Renal cortical epithelial cell (primary cell): ENCODE data around the gene ARHGAP24. TPM values are rescaled to one million over a fixed set of nuclear protein-coding genes. Genes with fewer than 3 reads are reported as not detected.

Source experiments
- DNase-seq: peaks from one replicate; pipeline ENCODE4 v3.0.0-alpha.2; 2011; ENCODE audit warnings: low read depth
- total RNA-seq: library from RNA; depleted of rRNA; stranded (reverse); fragments of >200 nt; gene quantifications from 2 replicates; pipeline ENCODE4 v1.2.3, GENCODE V29; 2014

ARHGAP24 gene
- total RNA-seq, 1 donor from 2014 or later, result 63.1 TPM

DNA sequence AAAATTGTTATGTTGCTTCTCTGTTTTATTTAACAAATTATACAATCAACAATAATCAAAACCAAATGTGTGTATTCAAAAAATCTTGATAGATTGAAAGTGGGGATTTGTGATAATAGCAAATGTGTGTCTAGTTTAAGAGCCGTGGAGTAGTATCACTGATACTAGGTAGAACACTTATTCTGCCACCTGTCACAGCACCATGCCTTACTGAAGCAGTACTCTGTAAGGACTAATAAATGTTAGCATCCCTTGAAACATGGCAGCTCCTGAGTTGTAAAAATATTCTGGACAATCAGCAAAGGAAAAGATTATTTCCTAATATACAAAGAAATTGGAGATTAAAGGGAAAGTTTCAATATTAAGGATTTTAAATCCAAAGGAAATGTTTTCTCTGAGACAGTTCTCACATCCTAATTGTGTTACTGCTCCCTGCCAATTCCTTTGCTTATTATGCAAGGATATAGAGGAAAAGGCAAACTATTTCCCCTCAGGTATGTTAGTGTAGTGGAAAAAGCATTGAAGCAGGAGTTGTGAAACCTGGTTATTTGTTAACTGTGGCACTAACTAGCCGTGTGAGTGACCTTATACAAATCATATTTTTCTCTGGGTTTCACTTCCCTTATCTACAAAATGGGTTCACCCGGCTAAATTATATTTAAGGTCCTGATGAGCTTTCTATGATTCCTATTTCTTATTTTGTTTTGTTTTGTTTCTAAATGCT is 303.1 kb downstream of the ARHGAP24 start:
- DNase-seq, result peak; percentile 94

GRCh38 chr4:85778632-85779131 is 303.7 kb downstream of the ARHGAP24 start:
- DNase-seq, result peak; percentile 49

DNA sequence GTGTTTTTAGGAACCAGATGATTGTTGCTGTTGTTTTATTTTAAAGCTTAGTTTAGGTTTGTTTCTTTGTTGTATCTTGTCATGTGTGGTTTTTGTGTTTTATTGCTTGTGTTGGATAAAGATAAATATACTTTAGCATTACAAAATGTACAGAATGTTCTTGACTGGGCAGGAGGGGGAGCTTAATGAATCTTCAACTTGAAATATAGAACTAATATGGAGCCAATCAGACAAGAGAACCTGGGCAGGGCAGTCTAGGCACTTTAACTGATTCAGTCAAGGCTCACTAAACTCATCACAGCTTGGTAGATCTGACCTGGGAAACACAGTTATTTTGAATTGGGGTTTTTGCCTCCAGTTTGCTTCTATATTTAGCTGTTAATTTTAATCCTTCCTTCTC is 304.2 kb downstream of the ARHGAP24 start:
- DNase-seq, result peak; percentile 80

DNA sequence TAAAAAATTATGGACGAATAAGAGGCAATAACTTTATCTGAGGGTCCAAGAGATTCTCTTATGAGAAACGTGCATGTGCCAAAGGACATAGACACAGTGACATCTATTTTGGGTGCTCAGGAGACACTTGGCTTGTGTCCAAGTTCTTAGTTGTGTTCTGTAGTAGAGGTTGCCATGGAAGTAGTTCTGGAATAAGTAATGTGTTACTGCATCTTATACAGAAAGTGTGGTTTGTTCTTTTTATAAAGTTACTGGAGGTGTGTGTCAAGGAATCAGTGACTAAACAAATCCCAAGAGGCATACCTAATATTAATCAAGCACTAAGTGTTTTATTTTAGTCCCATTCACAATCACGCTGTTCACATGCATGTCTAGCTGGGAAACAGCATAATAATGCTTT is 305.7 kb downstream of the ARHGAP24 start:
- DNase-seq, result peak; percentile 95

DNA sequence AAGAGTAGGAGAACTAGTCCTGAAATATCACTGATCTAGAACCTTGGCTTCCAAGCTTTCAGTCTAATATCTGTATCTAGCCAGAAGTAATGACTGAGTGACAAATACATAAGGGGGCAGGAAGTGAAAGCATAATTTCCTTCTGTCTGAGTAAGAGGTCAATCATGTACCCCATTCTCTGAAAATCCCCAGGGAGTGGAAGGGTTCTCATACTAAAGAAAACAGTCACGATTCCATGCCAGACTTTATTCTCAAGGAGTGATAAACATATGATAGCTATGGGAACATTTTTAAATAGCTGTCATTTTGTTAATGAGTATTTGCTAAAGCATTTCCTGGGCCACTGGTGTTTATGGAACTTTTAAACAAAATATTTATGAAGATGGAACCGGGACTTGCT is 308.5 kb downstream of the ARHGAP24 start:
- peak; percentile 87 for DNase-seq

DNA sequence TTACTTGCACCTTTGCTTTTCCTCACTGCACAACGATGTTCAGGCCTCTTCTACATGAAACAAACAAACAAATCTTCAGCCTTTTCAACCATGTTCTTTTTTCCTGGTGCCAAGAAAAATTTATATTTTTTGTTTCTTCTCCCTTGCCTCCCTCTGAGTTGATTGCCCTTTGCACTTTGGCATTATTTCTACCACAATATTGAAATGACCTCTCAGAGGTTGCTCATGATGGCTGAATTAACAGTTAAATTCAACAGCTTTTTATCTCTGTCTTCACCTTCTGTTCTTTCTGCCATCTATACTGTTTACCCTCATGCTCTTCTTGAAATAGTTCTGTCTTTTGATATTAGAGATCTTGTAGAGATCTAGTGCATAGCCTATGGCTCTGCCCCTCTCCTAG is 308.9 kb downstream of the ARHGAP24 start:
- no peak for DNase-seq

DNA sequence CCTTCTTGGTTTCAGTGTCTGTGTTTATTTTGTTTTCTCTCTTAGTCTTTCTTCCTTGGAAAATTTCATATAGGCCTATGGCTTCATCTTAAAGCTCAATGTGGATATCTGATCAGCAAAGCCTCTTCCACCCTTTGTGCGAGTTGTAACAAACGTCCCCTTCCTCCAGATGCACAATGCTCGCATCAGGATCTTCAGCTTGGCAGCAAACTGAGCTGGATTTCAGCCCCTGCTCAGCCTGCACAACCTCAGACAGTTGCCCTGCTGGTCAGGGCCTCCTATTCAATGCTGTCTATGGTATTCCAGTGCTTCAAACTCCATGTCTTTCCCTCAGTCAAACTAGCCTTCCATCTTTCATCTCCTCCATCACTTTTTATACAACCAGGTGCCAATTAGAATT is 309.4 kb downstream of the ARHGAP24 start:
- no peak for DNase-seq

GRCh38 chr4:85784947-85785346 is 310.0 kb downstream of the ARHGAP24 start:
- no peak for DNase-seq

DNA sequence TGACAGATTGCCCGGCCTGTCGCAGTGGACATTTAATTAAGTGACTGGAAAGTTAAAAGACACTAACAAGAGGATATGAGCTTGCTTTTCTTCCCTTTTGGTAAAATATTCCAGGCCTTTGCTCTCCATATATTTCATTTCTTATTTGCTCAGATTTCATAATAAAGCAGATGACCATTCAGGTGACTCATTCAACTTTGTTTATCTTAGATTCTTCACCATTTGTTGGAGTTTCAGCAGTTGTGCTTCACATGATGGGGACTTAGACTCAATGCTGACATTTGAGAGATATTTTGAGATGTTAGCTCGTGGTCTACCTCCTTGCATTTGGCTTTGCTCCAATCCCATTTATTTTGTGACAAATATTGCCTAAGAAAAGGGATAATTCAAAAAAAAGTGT is 312.2 kb downstream of the ARHGAP24 start:
- DNase-seq, result peak; percentile 81

- no peak for DNase-seq
Measured at GRCh38 chr4:85788604-85789003, 313.7 kb downstream of the ARHGAP24 start.

GRCh38 chr4:85789241-85789640 is 314.3 kb downstream of the ARHGAP24 start:
- DNase-seq, result no peak

DNA sequence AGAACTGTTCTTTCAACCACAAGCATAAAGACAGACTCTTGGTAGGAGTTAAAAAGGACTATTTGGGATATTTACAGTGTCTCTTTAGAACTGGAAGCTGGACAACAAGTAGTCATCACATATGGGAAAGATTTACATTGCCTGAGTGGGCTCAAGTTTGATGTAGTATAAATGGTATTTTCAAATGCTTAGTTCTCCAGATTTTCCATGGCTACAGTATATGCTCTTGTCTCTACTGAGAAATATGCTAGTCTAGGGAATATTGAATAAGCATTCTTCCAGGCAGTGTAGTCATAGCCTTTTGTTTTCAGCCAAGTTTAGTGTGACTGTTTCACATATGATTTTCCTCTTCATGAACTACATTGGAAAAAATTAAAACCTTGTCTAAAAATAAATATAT is 315.6 kb downstream of the ARHGAP24 start:
- no peak for DNase-seq

- DNase-seq, result no peak
Measured at GRCh38 chr4:85792376-85793232, 317.7 kb downstream of the ARHGAP24 start.

DNA sequence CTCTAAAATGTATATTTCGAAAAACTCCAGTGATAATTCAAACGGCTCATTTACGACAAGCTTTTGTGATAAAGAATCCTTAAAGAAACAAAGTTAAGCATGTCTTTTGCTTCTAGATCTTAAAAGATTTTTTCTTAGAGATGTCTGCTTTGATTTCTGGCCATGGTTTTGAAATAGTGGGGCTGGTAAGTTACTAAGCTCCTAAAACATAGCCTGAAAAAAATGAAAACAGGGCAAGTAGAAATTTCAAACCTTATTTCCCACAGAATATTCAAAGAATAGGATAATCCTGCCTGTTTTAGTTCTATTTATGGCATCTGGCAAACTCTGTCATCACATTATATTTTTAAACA is 318.3 kb downstream of the ARHGAP24 start:
- DNase-seq, result no peak

DNA sequence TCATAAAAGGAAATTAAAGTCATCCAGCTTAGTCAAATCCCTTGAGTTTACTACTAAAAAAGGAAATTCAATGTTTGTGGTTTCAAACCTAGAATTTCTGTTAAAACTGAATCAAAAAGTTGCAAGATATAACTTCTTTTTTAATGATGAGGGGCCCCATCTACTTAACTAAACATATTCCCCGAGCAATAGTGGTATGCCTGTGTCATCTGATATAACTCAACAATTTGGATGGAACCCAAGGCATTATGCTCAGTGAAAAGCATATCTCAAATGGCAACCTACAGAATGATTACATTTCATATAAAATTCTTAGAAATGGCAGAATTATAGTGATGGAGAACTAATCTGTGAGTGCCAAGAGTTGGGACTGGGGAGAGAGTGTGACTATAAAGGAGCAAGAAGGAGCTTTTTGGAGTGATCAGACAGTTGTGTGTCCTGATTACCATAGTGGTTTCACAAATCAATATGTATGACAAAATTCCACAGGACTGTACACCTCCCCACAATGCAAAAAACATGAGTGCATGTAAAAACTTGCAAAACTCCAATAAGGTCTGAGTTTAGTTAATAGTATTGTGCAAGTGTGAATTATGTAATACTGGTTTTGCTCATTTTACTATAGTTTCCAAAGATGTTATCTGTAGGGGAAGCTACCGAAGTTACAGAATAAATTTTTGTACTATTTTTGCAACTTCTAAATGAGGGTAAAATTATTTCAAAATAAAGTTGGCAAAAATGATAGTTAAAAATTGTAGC is 323.2 kb downstream of the ARHGAP24 start:
- no peak for DNase-seq

DNA sequence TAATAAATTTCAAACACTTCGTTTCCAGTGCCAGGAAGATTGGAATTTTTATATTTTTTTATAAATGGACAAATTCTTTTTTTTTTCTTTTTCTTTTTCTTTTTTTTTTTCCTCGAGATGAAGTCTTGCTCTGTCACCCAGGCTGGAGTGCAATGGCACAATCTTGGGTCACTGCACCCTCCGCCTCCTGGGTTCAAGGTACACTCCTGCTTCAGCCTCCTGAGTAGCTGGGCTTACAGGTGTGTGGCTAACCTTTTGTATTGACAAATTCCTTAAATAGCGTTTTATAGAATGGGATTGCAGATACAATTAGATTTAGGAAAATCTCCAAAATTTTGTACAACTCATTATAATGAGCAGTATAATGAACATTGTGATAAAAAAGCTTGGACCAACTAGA is 328.9 kb downstream of the ARHGAP24 start:
- no peak for DNase-seq

- DNase-seq, result no peak
Measured at GRCh38 chr4:85805891-85806290, 330.9 kb downstream of the ARHGAP24 start.

DNA sequence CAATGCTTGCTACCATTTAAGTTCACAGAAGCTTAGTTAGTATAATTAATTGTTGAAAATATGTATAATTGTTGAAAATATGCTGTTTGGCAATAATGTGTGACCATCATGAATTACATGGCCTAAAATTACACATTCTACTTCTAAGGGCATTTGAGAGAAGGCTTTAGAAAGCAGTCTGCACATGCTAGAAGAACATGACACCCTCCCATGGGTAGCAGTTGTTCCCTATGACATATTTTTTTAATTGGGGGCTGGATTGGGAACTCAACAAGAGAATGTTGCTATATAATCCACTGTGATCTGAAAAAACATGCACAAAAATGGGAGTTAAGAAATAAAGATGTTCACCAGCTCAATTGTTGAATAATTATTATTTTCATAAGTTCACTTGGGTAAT is 331.4 kb downstream of the ARHGAP24 start:
- no peak for DNase-seq

GRCh38 chr4:85807247-85807950 is 332.4 kb downstream of the ARHGAP24 start:
- DNase-seq, result peak; percentile 91

GRCh38 chr4:85808104-85808503 is 333.2 kb downstream of the ARHGAP24 start:
- no peak for DNase-seq

DNA sequence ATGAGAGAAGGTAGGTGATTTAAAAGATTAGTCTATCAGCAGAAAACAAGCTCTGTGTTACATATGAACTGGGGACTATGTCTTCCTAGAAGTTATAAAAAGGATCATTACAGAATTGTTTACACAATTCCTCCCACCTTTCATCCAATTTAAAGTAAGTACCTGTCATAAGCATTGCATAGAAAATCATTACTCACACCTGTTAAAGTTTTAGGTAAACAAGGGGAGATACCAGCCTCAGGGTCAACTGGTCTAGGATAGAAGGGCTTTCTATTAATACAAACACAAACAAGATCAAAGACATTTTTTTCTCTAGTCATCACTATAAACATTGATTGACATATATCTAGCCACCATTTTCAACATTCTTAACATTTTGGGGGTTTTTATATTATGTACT is 333.9 kb downstream of the ARHGAP24 start:
- no peak for DNase-seq

GRCh38 chr4:85812776-85813175 is 337.8 kb downstream of the ARHGAP24 start:
- DNase-seq, result peak; percentile 95
